Loucy (cell line): ENCODE data around the gene AARS2.

Experiments used
- H2AFZ ChIP-seq: fragments of 200-600 bp; sonication (generic); 2 replicates; pipeline ENCODE4 v1.6.0; 2016; ENCODE audit warnings: antibody characterized with exemption, mild to moderate bottlenecking, low read length, moderate library complexity
- H3F3A ChIP-seq: fragments of 200-600 bp; 2 replicates; pipeline ENCODE4 v1.6.0; 2016; ENCODE audit warnings: antibody characterized with exemption, low read depth, mild to moderate bottlenecking
- H3K27me3 ChIP-seq: fragments of 200-600 bp; sonication (generic); 2 replicates; pipeline ENCODE4 v1.6.1; 2014; ENCODE audit warnings: low read length, mild to moderate bottlenecking; ENCODE audit not compliant: insufficient read depth, poor library complexity, severe bottlenecking
- H3K36me3 ChIP-seq: fragments of 200-600 bp; sonication (generic); 2 replicates; pipeline ENCODE4 v1.6.1; 2016; ENCODE audit warnings: low read length; ENCODE audit not compliant: insufficient read depth
- H3K4me1 ChIP-seq: fragments of 200-600 bp; sonication (generic); 2 replicates; pipeline ENCODE4 v1.5.1; 2014; ENCODE audit warnings: low read length, mild to moderate bottlenecking; ENCODE audit not compliant: insufficient read depth, poor library complexity, severe bottlenecking
- H3K4me2 ChIP-seq: fragments of 200-600 bp; sonication (generic); 2 replicates; pipeline ENCODE4 v1.6.0; 2014; ENCODE audit warnings: antibody characterized with exemption, low read length, low read depth, mild to moderate bottlenecking; ENCODE audit not compliant: poor library complexity, severe bottlenecking
- H3K4me3 ChIP-seq: fragments of 200-600 bp; sonication (generic); 2 replicates; pipeline ENCODE4 v1.5.1; 2014; ENCODE audit warnings: low read length, mild to moderate bottlenecking, mixed read lengths; ENCODE audit not compliant: poor library complexity, severe bottlenecking
- H3K79me2 ChIP-seq: fragments of 200-600 bp; sonication (generic); 2 replicates; pipeline ENCODE4 v1.6.1; 2014; ENCODE audit warnings: low read length; ENCODE audit not compliant: insufficient read depth
- H3K9ac ChIP-seq: fragments of 200-600 bp; sonication (generic); 2 replicates; pipeline ENCODE4 v1.6.0; 2014; ENCODE audit warnings: mild to moderate bottlenecking, low read depth, low read length, moderate library complexity; ENCODE audit not compliant: poor library complexity, severe bottlenecking
- H3K9me2 ChIP-seq: fragments of 200-600 bp; sonication (generic); replicated peaks from 2 replicates; pipeline ENCODE4 v1.6.1; 2016; ENCODE audit warnings: low read depth, low read length, mixed read lengths
- H3K9me3 ChIP-seq: fragments of 200-600 bp; sonication (generic); 2 replicates; pipeline ENCODE4 v1.6.1; 2014; ENCODE audit warnings: mild to moderate bottlenecking, antibody characterized with exemption, low read length, low read depth; ENCODE audit not compliant: insufficient read depth
- H4K20me1 ChIP-seq: fragments of 200-600 bp; sonication (generic); 2 replicates; pipeline ENCODE4 v1.6.0; 2014; ENCODE audit warnings: antibody characterized with exemption, low read length, mild to moderate bottlenecking; ENCODE audit not compliant: insufficient read depth, poor library complexity, severe bottlenecking
- CTCF ChIP-seq: fragments of 200-600 bp; sonication (generic); conservative IDR thresholded peaks from 2 replicates; pipeline ENCODE4 v1.5.1; 2014; ENCODE audit warnings: mild to moderate bottlenecking, antibody characterized with exemption, low read length
- EZH2phosphoT487 ChIP-seq: fragments of 200-600 bp; IDR thresholded peaks from 2 replicates; pipeline ENCODE4 v1.6.1; 2018; ENCODE audit warnings: antibody characterized with exemption, mild to moderate bottlenecking, moderate library complexity, borderline replicate concordance

Gene AARS2

DNA sequence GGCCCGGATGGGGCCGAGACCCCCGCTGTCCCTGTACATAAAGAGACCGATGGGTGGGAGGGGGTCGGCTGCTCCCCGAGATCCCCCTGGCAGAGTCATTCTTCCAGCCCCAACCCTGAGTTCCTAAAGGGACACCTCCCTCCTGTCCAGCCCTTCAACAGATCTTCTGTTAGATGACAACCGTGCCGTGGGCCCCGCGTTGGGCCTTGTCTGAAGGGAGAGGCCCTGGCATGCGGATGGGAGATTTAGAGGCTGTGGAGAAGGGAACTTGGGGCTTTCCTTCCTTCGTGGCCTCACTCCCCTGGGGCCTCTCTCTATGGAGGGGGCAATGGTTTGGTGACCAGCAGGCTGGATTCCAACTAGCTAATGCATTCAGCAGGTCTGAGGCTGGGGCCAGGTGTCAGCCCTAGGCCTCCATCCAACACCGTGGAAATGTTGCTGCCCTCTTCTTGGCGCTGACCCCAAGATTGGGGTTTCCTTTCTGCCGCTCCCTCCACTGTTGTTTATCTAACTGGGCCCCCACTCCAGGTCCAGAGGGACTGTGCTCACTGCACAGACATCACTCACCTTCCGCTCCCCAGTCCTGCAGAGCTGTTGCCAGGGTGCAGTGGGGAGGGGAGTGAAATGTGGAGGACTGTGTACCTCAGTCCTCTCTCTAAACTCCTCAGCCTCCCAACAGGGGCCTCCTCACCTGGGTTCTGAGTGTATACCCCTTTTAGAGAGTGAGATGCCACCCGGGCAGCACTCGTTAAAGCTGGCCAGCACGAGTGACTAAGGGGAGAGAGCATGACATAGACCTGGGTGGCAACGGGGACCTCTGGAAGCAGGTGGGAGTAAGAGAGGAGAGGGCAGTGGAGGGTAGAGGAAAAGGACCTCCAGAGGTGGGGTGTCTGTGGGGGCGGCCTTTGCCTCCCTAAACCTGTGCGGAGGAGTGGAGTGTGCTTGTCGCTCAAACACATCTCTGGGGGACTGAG, 36.2 kb downstream of the AARS2 start:
- H3K9ac ChIP-seq, result no peak overlapping the region
- TF ChIP-seq EZH2phosphoT487, result no peak
- no peak for TF ChIP-seq CTCF
- no peak overlapping the region for H2AFZ ChIP-seq
- H3K79me2 ChIP-seq, result no peaks in the 10 kb centered on the region
- no peaks in the 10 kb centered on the region for H3K4me1 ChIP-seq
- no peaks in the 10 kb centered on the region for H3K36me3 ChIP-seq
- no peak overlapping the region for H3K4me3 ChIP-seq
- H3K9me2 ChIP-seq, result no peaks in the 10 kb centered on the region
- no peaks in the 10 kb centered on the region for H3K9me3 ChIP-seq
- H4K20me1 ChIP-seq, result no peaks in the 10 kb centered on the region
- no peak overlapping the region for H3K4me2 ChIP-seq
- H3F3A ChIP-seq, result no peaks in the 10 kb centered on the region
- no peaks in the 10 kb centered on the region for H3K27me3 ChIP-seq

DNA sequence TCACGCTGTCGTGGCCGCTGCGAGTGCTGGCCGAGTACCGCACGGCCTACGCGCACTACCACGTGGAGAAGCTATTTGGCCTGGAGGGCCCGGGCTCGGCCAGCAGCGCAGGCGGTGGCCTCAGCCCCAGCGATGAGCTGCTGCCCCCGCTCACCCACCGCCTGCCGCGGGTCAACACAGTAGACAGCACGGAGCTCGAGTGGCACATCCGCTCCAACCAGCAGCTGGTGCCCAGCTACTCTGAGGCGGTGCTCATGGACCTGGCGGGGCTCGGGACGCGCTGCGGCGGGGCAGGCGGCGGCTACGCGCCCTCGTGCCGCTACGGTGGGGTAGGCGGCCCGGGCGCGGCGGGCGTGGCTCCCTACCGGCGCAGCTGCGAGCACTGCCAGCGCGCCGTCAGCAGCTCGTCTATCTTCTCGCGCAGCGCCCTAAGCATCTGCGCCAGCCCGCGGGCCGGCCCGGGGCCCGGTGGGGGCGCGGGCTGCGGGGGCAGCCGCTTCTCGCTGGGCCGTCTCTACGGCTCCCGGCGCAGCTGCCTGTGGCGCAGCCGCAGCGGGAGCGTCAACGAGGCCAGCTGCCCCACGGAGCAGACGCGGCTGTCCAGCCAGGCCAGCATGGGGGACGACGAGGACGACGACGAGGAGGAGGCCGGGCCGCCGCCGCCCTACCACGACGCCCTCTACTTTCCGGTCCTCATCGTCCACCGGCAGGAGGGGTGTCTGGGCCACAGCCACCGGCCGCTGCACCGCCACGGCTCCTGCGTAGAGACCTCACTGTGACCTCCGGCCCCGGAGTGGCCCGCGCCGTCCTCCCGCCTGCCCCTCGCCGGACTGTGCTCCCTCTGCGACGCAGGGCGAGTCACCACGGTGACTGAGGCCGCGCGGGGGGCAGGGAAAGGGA, 37.1 kb downstream of the AARS2 start:
- Histone ChIP-seq H3K9me2 (no peaks in the 10 kb centered on the region), H2AFZ (no peak overlapping the region), H3K36me3 (no peaks in the 10 kb centered on the region), H3K4me1 (no peaks in the 10 kb centered on the region), H3K27me3 (no peaks in the 10 kb centered on the region), H4K20me1 (no peaks in the 10 kb centered on the region), H3F3A (no peaks in the 10 kb centered on the region), H3K4me3 (no peak overlapping the region), H3K4me2 (no peak overlapping the region), H3K9ac (no peak overlapping the region), H3K79me2 (no peaks in the 10 kb centered on the region), H3K9me3 (no peaks in the 10 kb centered on the region)
- TF ChIP-seq CTCF (no peak), EZH2phosphoT487 (no peak)

DNA sequence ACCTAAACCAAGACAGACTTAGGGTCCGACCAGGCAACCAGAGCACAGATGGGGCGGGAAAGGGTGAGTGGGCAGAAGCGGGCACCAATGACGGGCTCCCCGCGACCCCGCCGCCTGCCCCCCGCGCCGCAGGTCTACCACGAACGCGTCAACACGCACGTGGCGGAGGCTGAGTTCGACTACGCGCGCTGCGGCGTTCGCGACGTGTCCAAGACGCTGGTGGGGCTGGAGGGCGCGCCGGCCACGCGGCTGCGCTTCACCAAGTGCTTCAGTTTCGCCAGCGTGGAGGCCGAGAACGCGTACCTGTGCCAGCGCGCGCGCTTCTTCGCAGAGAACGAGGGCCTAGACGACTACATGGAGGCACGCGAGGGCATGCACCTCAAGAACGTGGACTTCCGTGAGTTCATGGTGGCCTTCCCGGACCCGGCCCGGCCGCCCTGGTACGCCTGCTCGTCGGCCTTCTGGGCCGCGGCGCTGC, 37.8 kb downstream of the AARS2 start:
- Histone ChIP-seq H3K27me3 (no peaks in the 10 kb centered on the region), H2AFZ (no peak overlapping the region), H3K9me2 (no peaks in the 10 kb centered on the region)

More for the DNA sequence above, 37.8 kb downstream of the AARS2 start:
- no peaks in the 10 kb centered on the region for H3K79me2 ChIP-seq
- no peak overlapping the region for H3K9ac ChIP-seq
- no peaks in the 10 kb centered on the region for H4K20me1 ChIP-seq
- H3F3A ChIP-seq, result no peaks in the 10 kb centered on the region
- no peak overlapping the region for H3K4me3 ChIP-seq
- no peaks in the 10 kb centered on the region for H3K4me1 ChIP-seq
- H3K9me3 ChIP-seq, result no peaks in the 10 kb centered on the region
- no peak for TF ChIP-seq EZH2phosphoT487
- no peak for TF ChIP-seq CTCF
- no peaks in the 10 kb centered on the region for H3K36me3 ChIP-seq
- H3K4me2 ChIP-seq, result no peak overlapping the region
